Osteoblast (primary cell): ENCODE data around the gene RASSF10. TPM values are rescaled to one million over a fixed set of nuclear protein-coding genes. Genes with fewer than 3 reads are reported as not detected.

ENCODE experiments used
- DNase-seq: peaks from one replicate; pipeline ENCODE4 v3.0.0; 2011; ENCODE audit warnings: low spot score, mixed read lengths; ENCODE audit not compliant: insufficient read length; ENCODE audit errors: missing footprints
- H2AFZ ChIP-seq: 2 replicates; pipeline ENCODE4 v1.6.0; 2011; ENCODE audit warnings: mild to moderate bottlenecking, low read length
- H3K27ac ChIP-seq: 2 replicates; pipeline ENCODE4 v1.5.1; 2011; ENCODE audit warnings: mild to moderate bottlenecking, low read depth, low read length, moderate library complexity
- H3K27me3 ChIP-seq: 2 replicates; pipeline ENCODE4 v1.6.0; 2012; ENCODE audit warnings: mild to moderate bottlenecking, control low read depth, inconsistent platforms, low read length, moderate library complexity; ENCODE audit not compliant: insufficient read depth
- H3K36me3 ChIP-seq: 2 replicates; pipeline ENCODE4 v1.5.1; 2011; ENCODE audit warnings: mild to moderate bottlenecking, low read length, control low read depth, moderate library complexity; ENCODE audit not compliant: insufficient read depth
- H3K4me1 ChIP-seq: 2 replicates; pipeline ENCODE4 v1.5.1; 2011; ENCODE audit warnings: mild to moderate bottlenecking, low read length, control low read depth, moderate library complexity; ENCODE audit not compliant: insufficient read depth
- H3K4me2 ChIP-seq: 2 replicates; pipeline ENCODE4 v1.6.0; 2011; ENCODE audit warnings: mild to moderate bottlenecking, low read length; ENCODE audit not compliant: insufficient read depth
- H3K4me3 ChIP-seq: fragments of 200-600 bp; sonication (generic); 3 replicates; pipeline ENCODE4 v1.5.1; 2012; ENCODE audit warnings: mild to moderate bottlenecking, low read length, inconsistent platforms; ENCODE audit not compliant: insufficient read depth
- H3K79me2 ChIP-seq: 2 replicates; pipeline ENCODE4 v1.6.0; 2012; ENCODE audit warnings: mild to moderate bottlenecking, low read length, control low read depth, inconsistent platforms; ENCODE audit not compliant: insufficient read depth
- H3K9me3 ChIP-seq: 2 replicates; pipeline ENCODE4 v1.5.1; 2011; ENCODE audit warnings: low read depth, low read length, control low read depth
- H4K20me1 ChIP-seq: 2 replicates; pipeline ENCODE4 v1.6.0; 2012; ENCODE audit warnings: mild to moderate bottlenecking, low read length, control low read depth; ENCODE audit not compliant: insufficient read depth
- total RNA-seq: library from RNA; depleted of rRNA; stranded (reverse); fragments of >200 nt; gene quantifications from 2 replicates; pipeline ENCODE4 v1.2.3, GENCODE V29; 2012
- TF ChIP-seq, protein P1 (sequence below): IDR thresholded peaks from 2 replicates; pipeline ENCODE4 v1.5.1; 2011; ENCODE audit warnings: mild to moderate bottlenecking, low read depth, low read length, moderate library complexity; ENCODE audit errors: extremely low read depth

The RASSF10 gene
- total RNA-seq, 1 donor: 0.72 TPM

DNA sequence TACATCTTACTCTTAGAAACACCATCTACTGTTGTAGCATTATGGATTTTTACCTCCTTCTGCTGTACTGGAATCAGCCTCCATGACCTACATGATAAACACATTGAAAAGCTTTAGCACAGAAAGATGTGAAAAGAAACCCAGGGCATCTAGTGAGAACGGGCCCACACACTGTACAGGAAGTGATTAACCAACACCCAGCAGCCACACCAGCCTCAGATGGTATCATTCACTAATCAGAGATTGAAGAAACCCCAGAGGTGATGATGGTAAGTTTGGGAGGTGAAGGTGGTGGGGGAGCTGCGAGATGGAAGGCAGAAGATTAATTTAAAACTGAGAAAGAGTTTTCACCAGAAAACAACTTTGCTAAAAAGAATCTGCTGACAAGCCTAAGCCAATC, 46.1 kb downstream of the RASSF10 start:
- Histone ChIP-seq H3K4me2 (no peak overlapping the region), H3K27ac (no peak overlapping the region), H3K4me1 (no peaks in the 10 kb centered on the region), H3K4me3 (no peak overlapping the region), H3K79me2 (no peaks in the 10 kb centered on the region), H4K20me1 (no peaks in the 10 kb centered on the region), H2AFZ (no peak overlapping the region), H3K27me3 (no peaks in the 10 kb centered on the region), H3K36me3 (no peaks in the 10 kb centered on the region), H3K9me3 (no peaks in the 10 kb centered on the region)
- DNase-seq: no peak
- TF ChIP-seq, protein P1, sequence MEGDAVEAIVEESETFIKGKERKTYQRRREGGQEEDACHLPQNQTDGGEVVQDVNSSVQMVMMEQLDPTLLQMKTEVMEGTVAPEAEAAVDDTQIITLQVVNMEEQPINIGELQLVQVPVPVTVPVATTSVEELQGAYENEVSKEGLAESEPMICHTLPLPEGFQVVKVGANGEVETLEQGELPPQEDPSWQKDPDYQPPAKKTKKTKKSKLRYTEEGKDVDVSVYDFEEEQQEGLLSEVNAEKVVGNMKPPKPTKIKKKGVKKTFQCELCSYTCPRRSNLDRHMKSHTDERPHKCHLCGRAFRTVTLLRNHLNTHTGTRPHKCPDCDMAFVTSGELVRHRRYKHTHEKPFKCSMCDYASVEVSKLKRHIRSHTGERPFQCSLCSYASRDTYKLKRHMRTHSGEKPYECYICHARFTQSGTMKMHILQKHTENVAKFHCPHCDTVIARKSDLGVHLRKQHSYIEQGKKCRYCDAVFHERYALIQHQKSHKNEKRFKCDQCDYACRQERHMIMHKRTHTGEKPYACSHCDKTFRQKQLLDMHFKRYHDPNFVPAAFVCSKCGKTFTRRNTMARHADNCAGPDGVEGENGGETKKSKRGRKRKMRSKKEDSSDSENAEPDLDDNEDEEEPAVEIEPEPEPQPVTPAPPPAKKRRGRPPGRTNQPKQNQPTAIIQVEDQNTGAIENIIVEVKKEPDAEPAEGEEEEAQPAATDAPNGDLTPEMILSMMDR: no peak

DNA sequence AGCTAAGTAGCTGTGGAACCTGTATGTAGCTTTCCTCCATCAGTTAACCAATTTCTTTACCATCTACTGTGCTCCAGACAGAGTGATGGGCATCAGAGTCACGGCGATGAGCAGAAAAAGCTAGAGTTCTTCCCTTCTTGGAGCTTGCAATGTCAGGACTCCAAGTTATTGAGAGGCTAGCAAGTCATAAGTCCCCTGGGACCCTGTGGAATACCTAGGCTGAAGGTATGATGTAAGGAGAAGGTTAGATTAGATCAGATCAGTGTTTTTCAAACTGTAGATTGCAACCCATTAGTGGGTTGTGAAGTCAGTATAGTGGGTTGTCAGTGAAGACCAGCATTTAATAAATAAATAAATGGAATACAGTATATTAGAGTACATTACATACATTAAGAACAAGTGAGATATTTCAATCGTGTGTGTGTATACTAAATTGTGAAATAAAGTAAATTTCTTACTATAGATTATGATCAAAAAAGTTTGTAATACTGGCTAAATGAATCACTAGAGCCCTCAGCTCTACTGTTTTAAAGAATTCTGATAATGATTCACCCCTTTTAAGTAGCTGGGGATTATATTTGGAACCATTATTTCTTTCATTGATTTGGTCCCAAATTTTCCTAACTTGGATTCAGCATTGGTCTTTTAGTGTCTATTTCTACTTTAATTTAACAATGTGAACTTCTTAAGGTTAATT, 52.3 kb downstream of the RASSF10 start:
- Histone ChIP-seq H3K4me3 (no peak overlapping the region), H2AFZ (no peak overlapping the region), H3K4me1 (no peaks in the 10 kb centered on the region), H3K79me2 (no peaks in the 10 kb centered on the region), H3K27me3 (peaks cover 15% of the 10 kb centered on the region), H3K36me3 (no peaks in the 10 kb centered on the region), H3K9me3 (no peaks in the 10 kb centered on the region), H4K20me1 (no peaks in the 10 kb centered on the region), H3K4me2 (no peak overlapping the region), H3K27ac (no peak overlapping the region)
- TF ChIP-seq, protein P1: no peak
- peak; percentile 62 for DNase-seq
